Fibroblast of lung (primary cell): ENCODE measurements around the gene OPRM1. TPM values are rescaled to one million over a fixed set of nuclear protein-coding genes. Genes with fewer than 3 reads are reported as not detected.
"Not testable (repeated sequence)": the region's sequence is repeated elsewhere in the genome, so short reads cannot be mapped to it uniquely, and the experiment has no call there.

ENCODE experiments used
- DNase-seq, 2 donors: peaks; one replicate each; pipeline versions ENCODE4 v3.0.0 to v3.0.0-alpha.2; 2010; ENCODE audit warnings: low read depth in 2 of 2
- H2AFZ ChIP-seq: 2 replicates; pipeline ENCODE4 v1.5.1; 2012; ENCODE audit warnings: low read length, control low read depth, inconsistent platforms
- H3K27ac ChIP-seq: 2 replicates; pipeline ENCODE4 v1.5.1; 2011; ENCODE audit warnings: low read length, control low read depth; ENCODE audit not compliant: insufficient read depth
- H3K27me3 ChIP-seq: 2 replicates; pipeline ENCODE4 v1.5.1; 2011; ENCODE audit warnings: mild to moderate bottlenecking, low read length; ENCODE audit not compliant: control insufficient read depth, insufficient read depth
- H3K36me3 ChIP-seq: 2 replicates; pipeline ENCODE4 v1.5.1; 2011; ENCODE audit warnings: low read length; ENCODE audit not compliant: control insufficient read depth, insufficient read depth
- H3K4me1 ChIP-seq: 2 replicates; pipeline ENCODE4 v1.5.1; 2011; ENCODE audit warnings: low read length; ENCODE audit not compliant: control insufficient read depth, insufficient read depth; ENCODE audit errors: extremely low read depth
- H3K4me2 ChIP-seq: 2 replicates; pipeline ENCODE4 v1.5.1; 2011; ENCODE audit warnings: low read length, control low read depth; ENCODE audit not compliant: insufficient read depth; ENCODE audit errors: extremely low read depth
- H3K4me3 ChIP-seq, 4 experiments: fragments of 200-600 bp in 1 of 4; sonication (generic) in 1 of 4; replicated peaks in 1 of 4; 2 replicates each; pipeline ENCODE4 v1.5.1; 2011 to 2016; ENCODE audit warnings: low read length in 4 of 4, low read depth in 3 of 4, mild to moderate bottlenecking in 3 of 4, control low read depth in 2 of 4, inconsistent platforms in 1 of 4, mixed read lengths in 1 of 4; ENCODE audit not compliant: insufficient read depth in 1 of 4; ENCODE audit errors: control extremely low read depth in 1 of 4
- H3K79me2 ChIP-seq: 2 replicates; pipeline ENCODE4 v1.5.1; 2012; ENCODE audit warnings: mild to moderate bottlenecking, low read length, inconsistent platforms; ENCODE audit not compliant: control insufficient read depth, insufficient read depth
- H3K9ac ChIP-seq: 2 replicates; pipeline ENCODE4 v1.5.1; 2011; ENCODE audit warnings: mild to moderate bottlenecking, low read length, control low read depth; ENCODE audit not compliant: insufficient read depth
- H3K9me3 ChIP-seq: 2 replicates; pipeline ENCODE4 v1.5.1; 2012; ENCODE audit warnings: low read depth, low read length; ENCODE audit not compliant: control insufficient read depth, insufficient read depth
- H4K20me1 ChIP-seq: 2 replicates; pipeline ENCODE4 v1.5.1; 2011; ENCODE audit warnings: low read length; ENCODE audit not compliant: control insufficient read depth, insufficient read depth; ENCODE audit errors: extremely low read depth
- CTCF ChIP-seq, 2 donors: IDR thresholded peaks in 1 of 2; conservative IDR thresholded peaks in 1 of 2; 1 replicate in 1 of 2; 2 replicates in 1 of 2; pipeline ENCODE4 v1.5.1; 2011 to 2012; ENCODE audit warnings: low read length in 2 of 2, control low read depth in 1 of 2, inconsistent platforms in 1 of 2, low read depth in 1 of 2, mild to moderate bottlenecking in 1 of 2
- EZH2 ChIP-seq: IDR thresholded peaks from 2 replicates; pipeline ENCODE4 v1.5.1; 2012; ENCODE audit warnings: low read length, control low read depth, mild to moderate bottlenecking; ENCODE audit errors: missing control alignments
- polyA plus RNA-seq, 2 donors: library from polyadenylated mRNA; depleted of rRNA in 1 of 2; stranded (reverse) in 1 of 2; unstranded in 1 of 2; fragments of >200 nt; gene quantifications; 2 replicates each; pipeline ENCODE4 v1.2.1, GENCODE V29; 2011 to 2012; ENCODE audit warnings: missing spikeins in 1 of 2
- total RNA-seq: library from RNA; depleted of rRNA; stranded (reverse); fragments of >200 nt; gene quantifications from 2 replicates; pipeline ENCODE4 v1.2.1, GENCODE V29; 2014

Gene OPRM1
- total and polyA plus RNA-seq, 2 donors (not counting 1 experiment from before 2014, with no cell fraction given), result not detected

GRCh38 chr6:154239392-154239791, 200.4 kb downstream of the OPRM1 start:
- TF ChIP-seq EZH2 (no peak), CTCF (conservative IDR thresholded peaks at IDR 0.05 in 1 of 2, IDR thresholded peaks at IDR 0.05 in 1 of 2; ENCODE audit: low read depth in 1 of 2, low read length in 2 of 2) (no peak)
- H3K36me3 ChIP-seq, result no peaks in the 10 kb centered on the region
- no peaks in the 10 kb centered on the region for H4K20me1 ChIP-seq
- no peak overlapping the region for H3K9ac ChIP-seq
- H2AFZ ChIP-seq, result no peak overlapping the region
- no peaks in the 10 kb centered on the region for H3K9me3 ChIP-seq
- H3K4me3 ChIP-seq, result no peak overlapping the region
- no peak overlapping the region for H3K4me2 ChIP-seq
- no peaks in the 10 kb centered on the region for H3K79me2 ChIP-seq
- DNase-seq, result no peak
- no peaks in the 10 kb centered on the region for H3K4me1 ChIP-seq
- H3K27me3 ChIP-seq, result no peaks in the 10 kb centered on the region
- no peak overlapping the region for H3K27ac ChIP-seq

DNA sequence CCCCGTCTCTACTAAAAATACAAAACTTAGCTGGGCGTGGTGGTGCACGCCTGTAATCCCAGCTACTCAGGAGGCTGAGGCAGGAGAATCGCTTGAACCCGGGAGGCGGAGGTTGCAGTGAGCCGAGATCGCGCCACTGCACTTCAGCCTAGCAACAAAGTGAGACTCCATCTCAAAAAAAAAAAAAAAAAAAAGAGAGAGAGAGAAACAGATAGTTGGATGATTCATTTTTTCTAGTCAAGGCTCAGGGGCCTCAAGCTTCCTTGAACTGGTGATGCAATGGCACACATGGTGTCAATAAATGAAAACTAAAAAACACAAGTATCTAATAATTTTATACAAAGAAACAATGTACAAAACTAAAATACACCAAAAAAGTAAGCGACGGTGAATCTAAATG, 202.0 kb downstream of the OPRM1 start:
- not testable (repeated sequence) for H3K36me3 ChIP-seq, H3K79me2 ChIP-seq, H3K4me2 ChIP-seq, DNase-seq, H3K9ac ChIP-seq, H3K27ac ChIP-seq, H3K9me3 ChIP-seq, H3K27me3 ChIP-seq, H2AFZ ChIP-seq, H4K20me1 ChIP-seq, H3K4me1 ChIP-seq, H3K4me3 ChIP-seq

- Histone ChIP-seq H3K27ac (no peak overlapping the region), H3K4me3 (no peak overlapping the region), H4K20me1 (no peaks in the 10 kb centered on the region), H3K36me3 (no peaks in the 10 kb centered on the region), H3K4me1 (no peaks in the 10 kb centered on the region), H3K27me3 (no peaks in the 10 kb centered on the region), H2AFZ (no peak overlapping the region), H3K79me2 (no peaks in the 10 kb centered on the region), H3K4me2 (no peak overlapping the region), H3K9me3 (no peaks in the 10 kb centered on the region), H3K9ac (no peak overlapping the region)
- TF ChIP-seq EZH2, result no peak
- no peak for TF ChIP-seq CTCF (conservative IDR thresholded peaks at IDR 0.05 in 1 of 2, IDR thresholded peaks at IDR 0.05 in 1 of 2; ENCODE audit: low read depth in 1 of 2, low read length in 2 of 2)
- peak in 1 of 2 donors; percentile 35 for DNase-seq
Measured at GRCh38 chr6:154241581-154241980, 202.5 kb downstream of the OPRM1 start.
